Right cardiac atrium (tissue), 5 donors: ENCODE data around the gene TBC1D28. TPM values are rescaled to one million over a fixed set of nuclear protein-coding genes. Genes with fewer than 3 reads are reported as not detected.
"Not testable (repeated sequence)": the region's sequence is repeated elsewhere in the genome, so short reads cannot be mapped to it uniquely, and the experiment has no call there.

Experiments used
- ATAC-seq, 2 donors: fragments of 200-7000 bp; cut with Tn5 transposase; one replicate each; pipeline versions ENCODE4 v1.8.0 to v1.9.1; 2020; ENCODE audit warnings: moderate library complexity in 2 of 2, mild to moderate bottlenecking in 1 of 2
- DNase-seq, 3 donors: peaks; one replicate each; pipeline ENCODE4 v3.0.0-alpha.2; 2020
- H3K27ac ChIP-seq: one replicate; pipeline ENCODE4 v1.5.1; 2013; ENCODE audit warnings: mild to moderate bottlenecking, low read length, control low read depth, moderate library complexity
- H3K27me3 ChIP-seq: one replicate; pipeline ENCODE4 v1.6.1; 2013; ENCODE audit not compliant: control insufficient read depth, insufficient read depth
- H3K4me1 ChIP-seq: one replicate; pipeline ENCODE4 v1.6.1; 2013; ENCODE audit warnings: low read length; ENCODE audit not compliant: control insufficient read depth, insufficient read depth
- H3K4me3 ChIP-seq: one replicate; pipeline ENCODE4 v1.5.1; 2013; ENCODE audit warnings: low read length, control low read depth
- H3K9me3 ChIP-seq: one replicate; pipeline ENCODE4 v1.6.1; 2013; ENCODE audit warnings: low read length; ENCODE audit not compliant: control insufficient read depth
- WGBS: extraction: QIAGEN DNeasy Blood & Tissue Kit; methylation state at CpG from one replicate; pipeline ENCODE4 v1.1.7; 2013; 5-methylcytosine and 5-hydroxymethylcytosine counted together
- intact Hi-C, 4 donors: fragments of 100-400 bp; cut with DNase I; formaldehyde crosslinking; loops; one replicate each; pipeline versions ENCODE4 v1.11.0 to v1.14.0; 2022 to 2023
- polyA plus RNA-seq: library from polyadenylated mRNA; stranded (reverse); fragments of 200-250 nt; gene quantifications from one replicate; pipeline ENCODE4 v1.2.3, GENCODE V29; 2013
- total RNA-seq, 4 donors: library from RNA; stranded (reverse); fragmentation: NEBNext Ultra II Directional; extraction: Animal tissue kit (Norgen Biotek cat#: 25700); gene quantifications; one replicate each; pipeline ENCODE4 v1.2.1, GENCODE V29; 2021
- donor health status: healthy with polysubstance abuse.
- donor health status: DM: no; HTN: yes; CAD: no.
- donor health status: DM: no; HTN: no; CAD: no.
- donor health status: DM: no; HTN: yes; CAD: no; lungs with severe emphysema.
- donor health status: DM: yes; HTN: yes; CAD: no.

The TBC1D28 gene
- total and polyA plus RNA-seq, 5 donors = not detected

GRCh38 chr17:18650094-18650493 lies 5.9 kb upstream of the TBC1D28 start:
- H3K27ac ChIP-seq, H3K4me1 ChIP-seq, DNase-seq, H3K9me3 ChIP-seq, H3K27me3 ChIP-seq, intact Hi-C loops, ATAC-seq, H3K4me3 ChIP-seq: not testable (repeated sequence)
- WGBS = 42% methylated on average over 23 of the region's 23 CpGs

GRCh38 chr17:18643124-18643523 lies 1.1 kb downstream of the TBC1D28 start:
- DNase-seq, H3K4me3 ChIP-seq, H3K27ac ChIP-seq, H3K4me1 ChIP-seq, intact Hi-C loops, H3K9me3 ChIP-seq, ATAC-seq, H3K27me3 ChIP-seq: not testable (repeated sequence)
- 68% methylated on average over 4 of the region's 6 CpGs for WGBS

GRCh38 chr17:18638357-18638756 lies 5.8 kb downstream of the TBC1D28 start:
- intact Hi-C loops, DNase-seq, H3K27ac ChIP-seq, H3K9me3 ChIP-seq, H3K4me3 ChIP-seq, ATAC-seq, H3K27me3 ChIP-seq, H3K4me1 ChIP-seq: not testable (repeated sequence)
- 90% methylated on average over 13 of the region's 13 CpGs for WGBS

DNA sequence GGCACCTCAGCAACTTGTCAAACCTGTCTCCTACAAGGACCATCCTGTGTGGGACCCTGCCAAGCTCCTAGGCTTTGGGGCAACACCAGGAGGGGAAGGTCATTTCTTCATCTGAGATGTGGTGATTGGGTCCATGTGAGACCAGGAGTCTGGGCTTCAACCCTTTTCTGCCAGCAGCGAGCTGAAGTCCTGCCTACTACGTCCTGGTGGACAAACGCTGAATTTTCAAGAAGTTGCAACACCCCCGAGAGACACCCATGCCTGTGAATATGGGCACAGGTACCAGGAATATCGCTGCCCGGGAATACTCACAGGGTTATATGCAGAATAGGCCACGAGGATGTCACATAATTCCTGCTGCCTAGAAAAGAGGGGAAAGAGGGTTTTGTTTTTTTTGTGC lies 8.0 kb downstream of the TBC1D28 start:
- H3K4me1 ChIP-seq, DNase-seq, intact Hi-C loops, H3K4me3 ChIP-seq, ATAC-seq, H3K27me3 ChIP-seq, H3K9me3 ChIP-seq, H3K27ac ChIP-seq: not testable (repeated sequence)
- 74% methylated on average over 7 of the region's 7 CpGs for WGBS

GRCh38 chr17:18635773-18636172 lies 8.4 kb downstream of the TBC1D28 start:
- WGBS = 83% methylated on average over 7 of the region's 7 CpGs
- H3K27ac ChIP-seq, H3K4me1 ChIP-seq, H3K4me3 ChIP-seq, DNase-seq, ATAC-seq, H3K9me3 ChIP-seq, intact Hi-C loops, H3K27me3 ChIP-seq: not testable (repeated sequence)

- peak overlapping the region; percentile 23 for H3K4me3 ChIP-seq
- WGBS = 9% methylated on average over 56 of the region's 56 CpGs
- intact Hi-C loops, H3K9me3 ChIP-seq, H3K27me3 ChIP-seq, H3K27ac ChIP-seq, H3K4me1 ChIP-seq: not testable (repeated sequence)
- DNase-seq (peak in 1 of 3 donors; percentile 54), ATAC-seq (peak; percentile 36 to 53)
Measured at GRCh38 chr17:18634550-18635263, 9.5 kb downstream of the TBC1D28 start.

DNA sequence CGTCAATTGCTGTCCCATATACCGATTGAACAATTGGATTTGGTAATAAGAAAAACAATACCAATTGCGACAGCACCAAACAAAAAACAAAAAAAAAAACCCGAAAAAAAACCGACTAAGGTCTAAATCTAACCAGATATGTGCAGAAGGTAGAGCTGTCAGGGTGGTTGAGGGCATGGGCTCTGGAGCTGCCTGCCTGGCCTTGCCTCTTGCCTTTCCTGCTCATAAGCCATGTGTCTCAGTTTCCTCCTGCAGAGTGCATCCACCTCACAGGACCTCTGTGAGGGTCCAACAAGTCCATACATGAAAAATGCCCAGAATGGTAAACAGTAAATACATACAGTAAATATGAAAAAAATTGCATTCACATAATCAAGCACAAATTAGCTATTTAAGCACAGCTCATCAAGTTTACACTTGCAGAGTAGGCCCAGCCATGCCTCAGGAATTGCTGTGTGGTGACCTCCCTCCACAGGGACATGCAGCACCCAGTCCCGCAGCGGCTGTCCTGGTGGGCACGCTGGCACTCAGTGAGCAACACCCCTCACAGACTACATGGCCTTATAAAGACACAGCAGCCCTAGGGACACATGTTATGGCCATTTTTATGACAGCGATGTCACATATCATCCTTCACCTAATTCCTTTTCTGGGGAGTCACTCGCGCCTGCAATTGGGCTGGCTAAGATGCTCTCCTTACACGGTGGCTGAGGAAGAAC lies 17.9 kb downstream of the TBC1D28 start:
- no peaks in the 10 kb centered on the region for H3K27me3 ChIP-seq
- H3K9me3 ChIP-seq = no peaks in the 10 kb centered on the region
- H3K27ac ChIP-seq = no peak overlapping the region
- DNase-seq = peak in 1 of 3 donors; percentile 38
- no peak overlapping the region for H3K4me3 ChIP-seq
- no peak for ATAC-seq
- 79% methylated on average over 12 of the region's 12 CpGs for WGBS
- intact Hi-C loops = no loop called here
- no peaks in the 10 kb centered on the region for H3K4me1 ChIP-seq

DNA sequence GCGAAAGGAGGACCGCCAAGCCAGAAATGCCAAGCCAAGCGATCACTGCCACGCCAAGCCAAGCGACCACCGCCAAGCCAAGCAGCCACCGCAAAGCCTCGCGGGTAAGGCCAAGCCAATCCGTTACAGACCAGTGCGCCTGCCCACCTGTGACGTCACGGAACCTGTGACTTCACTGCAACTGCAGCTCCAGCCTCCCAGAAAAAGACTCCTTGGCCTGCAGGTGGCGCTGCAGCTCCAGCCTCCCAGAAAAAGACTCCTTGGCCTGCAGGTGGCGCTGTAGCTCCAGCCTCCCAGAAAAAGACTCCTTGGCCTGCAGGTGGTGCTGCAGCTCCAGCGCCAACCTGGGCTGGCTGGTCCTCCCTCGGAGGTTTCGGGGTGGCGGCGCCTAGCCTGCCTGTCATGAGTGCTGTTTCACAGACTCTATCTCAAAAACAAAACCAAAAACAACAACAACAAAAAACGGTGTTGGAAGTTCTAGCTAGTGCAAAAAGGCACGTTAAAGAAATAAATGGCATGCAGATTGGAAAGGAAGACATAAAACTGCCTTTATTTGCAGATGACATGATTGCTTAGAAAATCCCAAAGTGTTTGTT lies 18.6 kb downstream of the TBC1D28 start:
- H3K4me3 ChIP-seq = peak overlapping the region; percentile 17
- intact Hi-C loops, H3K27ac ChIP-seq, H3K27me3 ChIP-seq, H3K9me3 ChIP-seq, H3K4me1 ChIP-seq: not testable (repeated sequence)
- ATAC-seq (peak; percentile 99), DNase-seq (peak; percentile 96 to 99 (median 98))
- WGBS = 4% methylated on average over 20 of the region's 22 CpGs

DNA sequence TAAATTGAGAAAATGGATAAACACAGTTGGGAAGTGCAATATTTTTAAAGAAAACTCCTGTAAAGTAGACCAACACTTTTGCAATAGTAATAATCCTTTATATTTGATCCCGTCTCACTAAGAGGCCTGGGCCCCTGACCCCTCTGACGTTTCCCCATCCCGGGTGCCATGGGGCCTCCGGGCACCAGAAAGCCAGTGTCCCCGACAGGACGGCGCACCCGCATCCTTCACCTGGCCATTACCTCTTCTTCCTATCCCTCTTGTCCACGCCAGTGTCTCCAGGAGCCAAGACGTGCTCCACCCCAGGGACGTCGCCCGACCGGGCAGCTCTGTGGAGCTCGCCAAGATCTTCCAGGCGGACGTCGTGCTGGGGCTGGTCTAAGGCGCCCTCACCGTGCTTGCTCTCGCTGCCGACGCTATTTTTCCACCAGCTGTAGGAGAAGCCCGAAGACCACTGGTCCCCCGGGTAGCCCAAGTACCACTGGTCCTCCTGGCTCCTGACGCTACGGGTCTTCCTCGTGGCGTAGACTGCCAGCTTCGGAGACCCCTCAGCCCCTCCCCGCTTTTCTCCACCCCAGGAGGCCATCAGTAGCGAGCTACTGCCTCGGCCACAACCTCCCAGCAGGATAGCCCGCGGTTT lies 19.2 kb downstream of the TBC1D28 start:
- H3K9me3 ChIP-seq, H3K27me3 ChIP-seq, intact Hi-C loops, H3K4me1 ChIP-seq: not testable (repeated sequence)
- Histone ChIP-seq H3K4me3 (peak overlapping the region; percentile 17), H3K27ac (peak overlapping the region; percentile 14)
- 27% methylated on average over 18 of the region's 35 CpGs for WGBS
- peak; percentile 80 to 84 for ATAC-seq
- DNase-seq = peak in 2 of 3 donors; percentile 39 to 54

GRCh38 chr17:18617613-18618012 lies 26.6 kb downstream of the TBC1D28 start:
- H3K27ac ChIP-seq, H3K27me3 ChIP-seq, H3K4me1 ChIP-seq, intact Hi-C loops, DNase-seq, ATAC-seq, H3K4me3 ChIP-seq, H3K9me3 ChIP-seq: not testable (repeated sequence)
- 83% methylated on average over 1 of the region's 2 CpGs for WGBS

GRCh38 chr17:18613016-18613415 lies 31.2 kb downstream of the TBC1D28 start:
- intact Hi-C loops, DNase-seq, H3K9me3 ChIP-seq, ATAC-seq, H3K27ac ChIP-seq, H3K4me1 ChIP-seq, H3K4me3 ChIP-seq, H3K27me3 ChIP-seq: not testable (repeated sequence)
